NCI-H2196 (cell line): Measurements from ENCODE around the gene KRTAP5-11.
A peak's percentile ranks its signal among the peaks of the same experiment; 100 is the strongest.
"Not testable (repeated sequence)": the region's sequence is repeated elsewhere in the genome, so short reads cannot be mapped to it uniquely, and the experiment has no call there.

ENCODE experiments used
- DNase-seq: peaks from one replicate; lab custom pipeline; 2025; ENCODE audit not compliant: unreplicated experiment; lab: John Stamatoyannopoulos, UW

Gene KRTAP5-11

GRCh38 chr11:71582969-71583368 is 294 bp upstream of the KRTAP5-11 start:
- not testable (repeated sequence) for DNase-seq

- DNase-seq, result no peak
Measured at GRCh38 chr11:71581826-71582225, 849 bp downstream of the KRTAP5-11 start.

- DNase-seq, result peak; percentile 84
Measured at GRCh38 chr11:71580057-71581003, 2.3 kb downstream of the KRTAP5-11 start.

- not testable (repeated sequence) for DNase-seq
Measured at GRCh38 chr11:71579513-71579912, 3.2 kb downstream of the KRTAP5-11 start.

GRCh38 chr11:71577469-71578004 is 5.1 kb downstream of the KRTAP5-11 start:
- no peak for DNase-seq

GRCh38 chr11:71576688-71577465 is 5.8 kb downstream of the KRTAP5-11 start:
- DNase-seq, result not testable (repeated sequence)

- DNase-seq, result no peak
Measured at GRCh38 chr11:71575723-71576424, 6.8 kb downstream of the KRTAP5-11 start.

- DNase-seq, result no peak
Measured at GRCh38 chr11:71574418-71574817, 8.3 kb downstream of the KRTAP5-11 start.

- DNase-seq, result no peak
Measured at GRCh38 chr11:71572811-71573210, 9.9 kb downstream of the KRTAP5-11 start.

- DNase-seq, result not testable (repeated sequence)
Measured at GRCh38 chr11:71571101-71571850, 11.4 kb downstream of the KRTAP5-11 start.

- no peak for DNase-seq
Measured at GRCh38 chr11:71568704-71569349, 13.8 kb downstream of the KRTAP5-11 start.

GRCh38 chr11:71567633-71568032 is 15.0 kb downstream of the KRTAP5-11 start:
- not testable (repeated sequence) for DNase-seq

GRCh38 chr11:71566626-71567599 is 15.8 kb downstream of the KRTAP5-11 start:
- not testable (repeated sequence) for DNase-seq

GRCh38 chr11:71566081-71566620 is 16.5 kb downstream of the KRTAP5-11 start:
- no peak for DNase-seq

- DNase-seq, result no peak
Measured at GRCh38 chr11:71565263-71565662, 17.4 kb downstream of the KRTAP5-11 start, which contains the start of gene KRTAP5-10. TSS of gene KRTAP5-10 (plus strand) at chr11:71565563. CDS start at chr11:71565588, 25 bp downstream.

GRCh38 chr11:71564430-71564829 is 18.2 kb downstream of the KRTAP5-11 start:
- DNase-seq, result no peak

GRCh38 chr11:71563406-71563805 is 19.3 kb downstream of the KRTAP5-11 start:
- DNase-seq, result no peak

GRCh38 chr11:71562120-71562519 is 20.6 kb downstream of the KRTAP5-11 start:
- no peak for DNase-seq
